HG02852 (cell line): Measurements from ENCODE around the gene STAB1.

ENCODE experiments used
- ATAC-seq: cut with Tn5 transposase; IDR thresholded peaks from one replicate; pipeline ENCODE4 v1.9.1; 2021; ENCODE audit warnings: mild to moderate bottlenecking, moderate library complexity; ENCODE audit not compliant: unreplicated experiment

Gene STAB1

GRCh38 chr3:52532838-52533622, 37.9 kb downstream of the STAB1 start:
- no peak for ATAC-seq

- peak; percentile 30 for ATAC-seq
Measured at GRCh38 chr3:52533623-52534280, 38.6 kb downstream of the STAB1 start, which contains the start of gene NT5DC2. Gene NT5DC2, minus strand, starts transcription at chr3:52533857. Its CDS starts 120 bp downstream, at chr3:52533737.

GRCh38 chr3:52534281-52535183, 39.4 kb downstream of the STAB1 start:
- ATAC-seq, result no peak

GRCh38 chr3:52535411-52536111, 40.4 kb downstream of the STAB1 start:
- ATAC-seq, result no peak

GRCh38 chr3:52536112-52536368, 40.9 kb downstream of the STAB1 start:
- ATAC-seq, result no peak

GRCh38 chr3:52536369-52537164, 41.4 kb downstream of the STAB1 start, which contains the start of gene UQCC5:
Gene UQCC5, plus strand, starts transcription at chr3:52536605. Its CDS starts 151 bp downstream, at chr3:52536756.
- peak; percentile 80 for ATAC-seq

GRCh38 chr3:52537165-52537620, 42.1 kb downstream of the STAB1 start:
- ATAC-seq, result no peak

- ATAC-seq, result no peak
Measured at GRCh38 chr3:52537726-52538421, 42.7 kb downstream of the STAB1 start.

- ATAC-seq, result no peak
Measured at GRCh38 chr3:52539010-52539653, 44.0 kb downstream of the STAB1 start.

- no peak for ATAC-seq
Measured at GRCh38 chr3:52541050-52541449, 45.9 kb downstream of the STAB1 start.

- no peak for ATAC-seq
Measured at GRCh38 chr3:52544937-52545336, 49.8 kb downstream of the STAB1 start.

GRCh38 chr3:52546111-52546901, 51.2 kb downstream of the STAB1 start:
- no peak for ATAC-seq

GRCh38 chr3:52547143-52547542, 52.0 kb downstream of the STAB1 start:
- ATAC-seq, result no peak

- ATAC-seq, result no peak
Measured at GRCh38 chr3:52551118-52551517, 56.0 kb downstream of the STAB1 start.

- ATAC-seq, result no peak
Measured at GRCh38 chr3:52552089-52552488, 57.0 kb downstream of the STAB1 start.

- ATAC-seq, result no peak
Measured at GRCh38 chr3:52554026-52554755, 59.1 kb downstream of the STAB1 start.

GRCh38 chr3:52555056-52555455, 59.9 kb downstream of the STAB1 start:
- ATAC-seq, result no peak
